A673 (cell line): ENCODE results near the gene PRKAR1A. TPM values are rescaled to one million over a fixed set of nuclear protein-coding genes. Genes with fewer than 3 reads are reported as not detected.

ENCODE experiments used
- BruUV-seq: library from RNA; stranded (reverse); fragments of 400-500 nt; replicated peaks from 2 replicates; lab custom pipeline; 2021; lab: Mats Ljungman, UMichigan
- CTCF ChIA-PET: fragments of 300-600 bp; sonication (Branson Sonifier 250); formaldehyde crosslinking; loops from one replicate; lab custom pipeline; 2022; ENCODE audit warnings: antibody characterized with exemption; lab: Charles Lee
- POLR2A ChIA-PET: fragments of 300-600 bp; sonication (Branson Sonifier 250); formaldehyde crosslinking; loops from one replicate; lab custom pipeline; 2022; ENCODE audit warnings: antibody characterized with exemption; ENCODE audit not compliant: low non-redundant PET; lab: Charles Lee
- DNase-seq: peaks from one replicate; pipeline ENCODE4 v3.0.0-alpha.2; 2015; ENCODE audit warnings: low spot score
- H3K27ac ChIP-seq: fragments of 200-600 bp; sonication (generic); 2 replicates; pipeline ENCODE4 v1.5.1; 2016; ENCODE audit warnings: mixed run types, low read depth, mild to moderate bottlenecking, mixed read lengths, antibody characterized with exemption, low read length; ENCODE audit not compliant: poor library complexity, severe bottlenecking
- H3K27me3 ChIP-seq: fragments of 200-600 bp; sonication (generic); replicated peaks from 2 replicates; pipeline ENCODE4 v1.6.1; 2017; ENCODE audit warnings: mixed run types, low read depth, mild to moderate bottlenecking, mixed read lengths, antibody characterized with exemption, low read length; ENCODE audit not compliant: insufficient read depth, poor library complexity
- H3K36me3 ChIP-seq: fragments of 200-600 bp; sonication (generic); 2 replicates; pipeline ENCODE4 v1.6.1; 2016; ENCODE audit warnings: mixed run types, mild to moderate bottlenecking, mixed read lengths, antibody characterized with exemption, low read length; ENCODE audit not compliant: insufficient read depth, poor library complexity, severe bottlenecking
- H3K4me1 ChIP-seq: fragments of 200-600 bp; sonication (generic); 2 replicates; pipeline ENCODE4 v1.6.1; 2017; ENCODE audit warnings: mixed run types, mild to moderate bottlenecking, mixed read lengths, antibody characterized with exemption, low read length; ENCODE audit not compliant: insufficient read depth, poor library complexity, severe bottlenecking
- H3K4me3 ChIP-seq: fragments of 200-600 bp; sonication (generic); 2 replicates; pipeline ENCODE4 v1.5.1; 2016; ENCODE audit warnings: low read depth, mixed run types, mild to moderate bottlenecking, mixed read lengths, low read length; ENCODE audit not compliant: poor library complexity, severe bottlenecking
- H3K9me3 ChIP-seq: fragments of 200-600 bp; sonication (generic); 2 replicates; pipeline ENCODE4 v1.6.1; 2016; ENCODE audit warnings: mixed run types, low read depth, mild to moderate bottlenecking, mixed read lengths, antibody characterized with exemption, low read length; ENCODE audit not compliant: poor library complexity, severe bottlenecking
- CTCF ChIP-seq: fragments of 300-800, 200-600 bp; sonication (generic); conservative IDR thresholded peaks from 2 replicates; pipeline ENCODE4 v1.5.1; 2017; ENCODE audit warnings: low read depth, mild to moderate bottlenecking, antibody characterized with exemption, low read length, moderate library complexity, mixed read lengths
- EZH2 ChIP-seq: fragments of 200-600 bp; sonication (generic); IDR thresholded peaks from 2 replicates; pipeline ENCODE4 v1.6.1; 2017; ENCODE audit warnings: borderline replicate concordance, low read depth, mild to moderate bottlenecking, mixed read lengths, antibody characterized with exemption, low read length; ENCODE audit not compliant: poor library complexity, severe bottlenecking
- intact Hi-C: fragments of 100-400 bp; cut with micrococcal nuclease; formaldehyde crosslinking; loops from one replicate; pipeline ENCODE4 v1.10.0; 2022; ENCODE audit not compliant: unreplicated experiment
- total RNA-seq: library from RNA; stranded (reverse); gene quantifications from 2 replicates; pipeline ENCODE4 v1.2.3, GENCODE V29; 2021

PRKAR1A gene
- total RNA-seq, 1 experiment from 2014 or later, result 168 TPM

GRCh38 chr17:68594552-68594951, 82.3 kb downstream of the PRKAR1A start:
- H3K27me3 ChIP-seq, result peaks cover 25% of the 10 kb centered on the region
- intact Hi-C loops, result no loop called here
- no TSS peak for BruUV-seq
- CTCF ChIA-PET, result no interaction called here
- DNase-seq, result no peak
- H3K9me3 ChIP-seq, result no peaks in the 10 kb centered on the region
- TF ChIP-seq CTCF (no peak), EZH2 (no peak)
- H3K4me3 ChIP-seq, result no peak overlapping the region
- POLR2A ChIA-PET, result no interaction called here
- no peak overlapping the region for H3K27ac ChIP-seq
- no peaks in the 10 kb centered on the region for H3K4me1 ChIP-seq
- no peaks in the 10 kb centered on the region for H3K36me3 ChIP-seq

DNA sequence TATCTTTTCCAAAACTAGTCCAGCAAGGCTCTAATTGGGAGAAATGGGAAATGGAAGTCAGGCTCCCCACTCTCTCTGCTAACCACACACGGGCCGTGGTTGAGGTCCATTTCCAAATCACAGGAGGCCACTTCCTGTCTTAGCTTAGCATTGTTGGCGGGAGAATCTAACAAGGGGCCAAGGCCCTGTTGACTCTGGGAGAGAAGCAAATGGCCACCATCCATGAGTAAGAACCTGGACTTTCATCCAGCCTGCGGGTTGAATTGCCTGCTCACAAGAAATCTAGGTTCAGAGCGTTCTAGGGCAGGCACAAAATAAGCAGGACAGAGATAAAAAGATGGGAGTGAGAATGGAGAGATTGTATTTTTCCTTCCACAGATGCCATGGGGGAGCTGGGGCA, 83.3 kb downstream of the PRKAR1A start:
- H3K27ac ChIP-seq, result no peak overlapping the region
- H3K36me3 ChIP-seq, result no peaks in the 10 kb centered on the region
- H3K4me1 ChIP-seq, result peaks cover 4% of the 10 kb centered on the region
- no peak for DNase-seq
- CTCF ChIA-PET, result no interaction called here
- no TSS peak for BruUV-seq
- peaks cover 34% of the 10 kb centered on the region for H3K27me3 ChIP-seq
- H3K9me3 ChIP-seq, result no peaks in the 10 kb centered on the region
- no peak for TF ChIP-seq CTCF
- TF ChIP-seq EZH2, result no peak
- POLR2A ChIA-PET, result no interaction called here
- intact Hi-C loops, result no loop called here
- no peak overlapping the region for H3K4me3 ChIP-seq

DNA sequence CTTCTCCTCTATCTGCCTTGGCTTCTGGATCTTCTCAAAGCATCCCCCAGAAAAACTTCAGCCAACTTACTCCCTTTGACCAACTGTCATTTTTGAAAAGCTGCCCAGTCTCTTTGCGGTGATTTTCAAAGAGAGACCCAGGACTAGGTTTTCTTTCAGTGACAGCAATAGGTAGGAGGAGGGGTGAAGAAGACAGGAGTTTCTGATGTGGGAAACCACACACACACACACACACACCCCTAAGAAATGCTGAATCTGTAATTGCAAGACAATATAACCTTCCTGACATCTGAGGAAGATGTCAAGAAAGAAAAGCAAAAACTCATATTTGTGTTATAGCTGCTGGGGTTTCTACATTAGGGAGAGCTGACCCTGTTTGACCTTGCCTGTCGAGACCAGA, 83.8 kb downstream of the PRKAR1A start:
- TF ChIP-seq EZH2, result no peak
- TF ChIP-seq CTCF, result no peak
- intact Hi-C loops, result no loop called here
- Histone ChIP-seq H3K4me1 (peaks cover 6% of the 10 kb centered on the region), H3K27ac (no peak overlapping the region), H3K4me3 (no peak overlapping the region), H3K36me3 (no peaks in the 10 kb centered on the region), H3K9me3 (no peaks in the 10 kb centered on the region), H3K27me3 (peaks cover 37% of the 10 kb centered on the region)
- no peak for DNase-seq
- POLR2A ChIA-PET, result no interaction called here
- CTCF ChIA-PET, result no interaction called here
- BruUV-seq, result no TSS peak
